HepG2 (cell line): ENCODE measurements around the gene GDF7. TPM values are rescaled to one million over a fixed set of nuclear protein-coding genes. Genes with fewer than 3 reads are reported as not detected.

Experiments used
- CREM ChIP-seq, 2 experiments: sonication (generic) in 1 of 2; formaldehyde crosslinking in 1 of 2; IDR thresholded peaks; 2 replicates each; pipeline versions ENCODE4 v1.4.0 to v1.6.1; 2016 to 2020; ENCODE audit warnings: antibody characterized with exemption in 1 of 2, mild to moderate bottlenecking in 1 of 2, missing genetic modification reagents in 1 of 2
- ESRRA ChIP-seq: sonication (generic); formaldehyde crosslinking; IDR thresholded peaks from 2 replicates; pipeline ENCODE4 v1.5.1; 2020; ENCODE audit warnings: mild to moderate bottlenecking, low read depth, missing genetic modification reagents
- ETV6 ChIP-seq: sonication (generic); formaldehyde crosslinking; conservative IDR thresholded peaks from 2 replicates; pipeline ENCODE4 v1.4.0; 2020; ENCODE audit warnings: missing genetic modification reagents
- GABPA ChIP-seq, 2 experiments: IDR thresholded peaks; 2 replicates each; pipeline ENCODE4 v1.6.1; 2011 to 2016; ENCODE audit warnings: low read depth in 2 of 2, low read length in 1 of 2, missing biosample characterization in 1 of 2, missing genetic modification characterization in 1 of 2
- GLI4 ChIP-seq: sonication (generic); formaldehyde crosslinking; IDR thresholded peaks from 2 replicates; pipeline ENCODE4 v1.5.1; 2020; ENCODE audit warnings: missing genetic modification reagents, mild to moderate bottlenecking, moderate library complexity, borderline replicate concordance
- HNRNPUL1 ChIP-seq: fragments of 200-400 bp; formaldehyde crosslinking; IDR thresholded peaks from 2 replicates; pipeline ENCODE4 v1.6.1; 2017; ENCODE audit warnings: low read depth, mild to moderate bottlenecking, low read length, moderate library complexity
- HOXA3 ChIP-seq: sonication (generic); formaldehyde crosslinking; IDR thresholded peaks from 2 replicates; pipeline ENCODE4 v1.5.0; 2020; ENCODE audit warnings: missing genetic modification reagents
- RARG ChIP-seq: sonication (generic); formaldehyde crosslinking; IDR thresholded peaks from 2 replicates; pipeline ENCODE4 v1.4.0; 2020; ENCODE audit warnings: low read depth, mild to moderate bottlenecking, missing genetic modification reagents
- SKI ChIP-seq: fragments of 450-650 bp; IDR thresholded peaks from one replicate; pipeline ENCODE4 v1.6.1; 2018; ENCODE audit warnings: mild to moderate bottlenecking; ENCODE audit not compliant: partially characterized antibody
- SRSF1 ChIP-seq: fragments of 200-400 bp; formaldehyde crosslinking; optimal IDR thresholded peaks from 2 replicates; pipeline ENCODE3; 2017; ENCODE audit warnings: mild to moderate bottlenecking, low read depth, low read length, moderate library complexity
- TARDBP ChIP-seq: sonication (generic); formaldehyde crosslinking; IDR thresholded peaks from 2 replicates; pipeline ENCODE4 v1.8.0; 2022; ENCODE audit warnings: mild to moderate bottlenecking, missing genetic modification reagents
- TMF1 ChIP-seq: sonication (generic); formaldehyde crosslinking; IDR thresholded peaks from 2 replicates; pipeline ENCODE4 v1.8.1; 2022; ENCODE audit warnings: low read depth, missing genetic modification reagents
- U2AF1 ChIP-seq: fragments of 200-400 bp; formaldehyde crosslinking; optimal IDR thresholded peaks from 2 replicates; pipeline ENCODE3; 2017; ENCODE audit warnings: mild to moderate bottlenecking, low read depth, low read length
- ZBTB7B ChIP-seq: sonication (generic); formaldehyde crosslinking; IDR thresholded peaks from 2 replicates; pipeline ENCODE4 v1.4.0; 2020; ENCODE audit warnings: missing genetic modification reagents
- ZKSCAN8 ChIP-seq: IDR thresholded peaks from 2 replicates; pipeline ENCODE4 v1.6.1; 2016; ENCODE audit warnings: borderline replicate concordance, missing genetic modification reagents, missing compliant biosample characterization
- ZNF180 ChIP-seq: sonication (generic); formaldehyde crosslinking; IDR thresholded peaks from 2 replicates; pipeline ENCODE4 v1.4.0; 2020; ENCODE audit warnings: low read depth, missing genetic modification reagents, borderline replicate concordance
- ZNF33A ChIP-seq: sonication (generic); formaldehyde crosslinking; IDR thresholded peaks from 2 replicates; pipeline ENCODE4 v1.5.1; 2020; ENCODE audit warnings: missing genetic modification reagents, mild to moderate bottlenecking, moderate library complexity, borderline replicate concordance
- ZNF367 ChIP-seq: sonication (generic); formaldehyde crosslinking; IDR thresholded peaks from 2 replicates; pipeline ENCODE4 v1.4.0; 2020; ENCODE audit warnings: missing genetic modification reagents, borderline replicate concordance
- ZNF431 ChIP-seq: sonication (generic); formaldehyde crosslinking; IDR thresholded peaks from 2 replicates; pipeline ENCODE4 v1.9.0; 2022; ENCODE audit warnings: missing genetic modification reagents, low read depth, mild to moderate bottlenecking, borderline replicate concordance
- ZNF598 ChIP-seq: sonication (generic); formaldehyde crosslinking; IDR thresholded peaks from 2 replicates; pipeline ENCODE4 v1.5.1; 2020; ENCODE audit warnings: mild to moderate bottlenecking, missing genetic modification reagents, borderline replicate concordance
- ZNF644 ChIP-seq: IDR thresholded peaks from 2 replicates; pipeline ENCODE4 v1.6.1; 2016; ENCODE audit warnings: low read depth
- ZNF775 ChIP-seq: sonication (generic); formaldehyde crosslinking; IDR thresholded peaks from 2 replicates; pipeline ENCODE4 v1.4.0; 2020; ENCODE audit warnings: missing genetic modification reagents, mild to moderate bottlenecking, moderate library complexity, borderline replicate concordance
- ZNF850 ChIP-seq: sonication (generic); formaldehyde crosslinking; conservative IDR thresholded peaks from 2 replicates; pipeline ENCODE4 v1.9.0; 2021; ENCODE audit warnings: mild to moderate bottlenecking, missing genetic modification reagents
- polyA plus RNA-seq, 8 experiments: library from polyadenylated mRNA; depleted of rRNA in 3 of 8; stranded (reverse) in 7 of 8; unstranded in 1 of 8; fragments of >200 nt; fragmentation: Illumina TruSeq in 4 of 8; extraction: Trizol in 4 of 8; gene quantifications; 2 replicates each; pipeline versions ENCODE4 v1.2.1 to v1.2.3, GENCODE V29; 2011 to 2016; ENCODE audit warnings: low read depth in 4 of 8, missing spikeins in 1 of 8, mixed read lengths in 1 of 8; ENCODE audit not compliant: insufficient read depth in 1 of 8
- total RNA-seq, 5 experiments: library from RNA; depleted of rRNA; stranded (reverse); fragments of >200 nt; fragmentation: Illumina TruSeq; extraction: Trizol; gene quantifications; 2 replicates each; pipeline ENCODE4 v1.2.3, GENCODE V29; 2016; ENCODE audit warnings: low read depth in 1 of 5
- TF ChIP-seq, protein P1 (sequence below): sonication (generic); formaldehyde crosslinking; IDR thresholded peaks from 2 replicates; pipeline ENCODE4 v1.5.1; 2020; ENCODE audit warnings: mild to moderate bottlenecking, missing genetic modification reagents, borderline replicate concordance
- TF ChIP-seq, protein P2 (sequence below): sonication (generic); formaldehyde crosslinking; IDR thresholded peaks from 2 replicates; pipeline ENCODE4 v1.4.0; 2020; ENCODE audit warnings: missing genetic modification reagents

The GDF7 gene
- total and polyA plus RNA-seq, 2 of the 13 experiments (the other 11 are each of a cell fraction or from before 2014, with no cell fraction given): 1.6 to 15.0 TPM

DNA sequence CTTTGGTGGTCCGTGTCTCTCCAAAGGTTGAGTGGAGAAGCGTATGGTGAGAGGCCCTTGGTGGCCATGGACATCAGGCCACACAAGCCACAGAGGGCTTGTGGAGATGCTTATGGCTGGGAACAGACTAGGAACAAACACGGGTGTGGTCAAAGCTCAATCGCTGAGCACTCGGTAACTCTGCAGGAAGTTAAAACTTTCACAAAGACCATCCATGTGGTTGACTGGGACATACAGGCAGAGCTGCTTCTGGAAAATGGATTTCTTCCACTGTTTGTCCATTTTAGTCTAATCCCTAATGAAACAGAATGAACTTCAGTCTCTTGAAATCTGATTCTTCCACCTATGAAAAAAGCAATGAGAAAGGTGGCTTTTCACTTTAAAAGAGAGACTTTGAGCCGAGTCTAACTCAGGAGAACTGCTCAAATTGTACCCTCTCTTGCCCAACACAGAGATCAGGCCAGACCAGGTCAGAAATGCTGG is 17.7 kb downstream of the GDF7 start (continued):
- TF ChIP-seq HNRNPUL1 (no peak), ZKSCAN8 (CRISPR knock-in tag) (no peak), ZNF367 (CRISPR knock-in tag) (no peak), ESRRA (CRISPR knock-in tag) (no peak), SRSF1 (no peak), ZNF775 (CRISPR knock-in tag) (peak; percentile 82; the same call in 1 of the 2 replicates), TARDBP (0 out of 2 replicates have a peak, but pooled peaks have one; percentile 40), ZNF431 (CRISPR knock-in tag) (no peak), ZBTB7B (CRISPR knock-in tag) (peak; percentile 33; the same call in 1 of the 2 replicates), GABPA (IDR thresholded peaks at IDR 0.05; ENCODE audit: low read depth, low read length) (no peak), GABPA (CRISPR knock-in tag; IDR thresholded peaks at IDR 0.05; ENCODE audit: low read depth) (no peak), ZNF33A (CRISPR knock-in tag) (no peak), ZNF644 (CRISPR knock-in tag) (no peak; the same call in 1 of the 2 replicates), ETV6 (CRISPR knock-in tag) (no peak), HOXA3 (CRISPR knock-in tag) (peak; percentile 56; the same call in 1 of the 2 replicates), SKI (no peak), ZNF850 (no peak), RARG (CRISPR knock-in tag) (no peak), U2AF1 (no peak), ZNF180 (no peak), CREM (IDR thresholded peaks at IDR 0.05) (peak; percentile 32; the same call in 1 of the 2 replicates), CREM (CRISPR knock-in tag; IDR thresholded peaks at IDR 0.05) (no peak), TMF1 (CRISPR knock-in tag) (no peak), ZNF598 (CRISPR knock-in tag) (0 out of 2 replicates have a peak, but pooled peaks have one; percentile 32), GLI4 (CRISPR knock-in tag) (no peak)
- TF ChIP-seq, protein P1, sequence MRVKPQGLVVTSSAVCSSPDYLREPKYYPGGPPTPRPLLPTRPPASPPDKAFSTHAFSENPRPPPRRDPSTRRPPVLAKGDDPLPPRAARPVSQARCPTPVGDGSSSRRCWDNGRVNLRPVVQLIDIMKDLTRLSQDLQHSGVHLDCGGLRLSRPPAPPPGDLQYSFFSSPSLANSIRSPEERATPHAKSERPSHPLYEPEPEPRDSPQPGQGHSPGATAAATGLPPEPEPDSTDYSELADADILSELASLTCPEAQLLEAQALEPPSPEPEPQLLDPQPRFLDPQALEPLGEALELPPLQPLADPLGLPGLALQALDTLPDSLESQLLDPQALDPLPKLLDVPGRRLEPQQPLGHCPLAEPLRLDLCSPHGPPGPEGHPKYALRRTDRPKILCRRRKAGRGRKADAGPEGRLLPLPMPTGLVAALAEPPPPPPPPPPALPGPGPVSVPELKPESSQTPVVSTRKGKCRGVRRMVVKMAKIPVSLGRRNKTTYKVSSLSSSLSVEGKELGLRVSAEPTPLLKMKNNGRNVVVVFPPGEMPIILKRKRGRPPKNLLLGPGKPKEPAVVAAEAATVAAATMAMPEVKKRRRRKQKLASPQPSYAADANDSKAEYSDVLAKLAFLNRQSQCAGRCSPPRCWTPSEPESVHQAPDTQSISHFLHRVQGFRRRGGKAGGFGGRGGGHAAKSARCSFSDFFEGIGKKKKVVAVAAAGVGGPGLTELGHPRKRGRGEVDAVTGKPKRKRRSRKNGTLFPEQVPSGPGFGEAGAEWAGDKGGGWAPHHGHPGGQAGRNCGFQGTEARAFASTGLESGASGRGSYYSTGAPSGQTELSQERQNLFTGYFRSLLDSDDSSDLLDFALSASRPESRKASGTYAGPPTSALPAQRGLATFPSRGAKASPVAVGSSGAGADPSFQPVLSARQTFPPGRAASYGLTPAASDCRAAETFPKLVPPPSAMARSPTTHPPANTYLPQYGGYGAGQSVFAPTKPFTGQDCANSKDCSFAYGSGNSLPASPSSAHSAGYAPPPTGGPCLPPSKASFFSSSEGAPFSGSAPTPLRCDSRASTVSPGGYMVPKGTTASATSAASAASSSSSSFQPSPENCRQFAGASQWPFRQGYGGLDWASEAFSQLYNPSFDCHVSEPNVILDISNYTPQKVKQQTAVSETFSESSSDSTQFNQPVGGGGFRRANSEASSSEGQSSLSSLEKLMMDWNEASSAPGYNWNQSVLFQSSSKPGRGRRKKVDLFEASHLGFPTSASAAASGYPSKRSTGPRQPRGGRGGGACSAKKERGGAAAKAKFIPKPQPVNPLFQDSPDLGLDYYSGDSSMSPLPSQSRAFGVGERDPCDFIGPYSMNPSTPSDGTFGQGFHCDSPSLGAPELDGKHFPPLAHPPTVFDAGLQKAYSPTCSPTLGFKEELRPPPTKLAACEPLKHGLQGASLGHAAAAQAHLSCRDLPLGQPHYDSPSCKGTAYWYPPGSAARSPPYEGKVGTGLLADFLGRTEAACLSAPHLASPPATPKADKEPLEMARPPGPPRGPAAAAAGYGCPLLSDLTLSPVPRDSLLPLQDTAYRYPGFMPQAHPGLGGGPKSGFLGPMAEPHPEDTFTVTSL (CRISPR knock-in tag): peak; percentile 37; the same call in 1 of the 2 replicates
- TF ChIP-seq, protein P2, sequence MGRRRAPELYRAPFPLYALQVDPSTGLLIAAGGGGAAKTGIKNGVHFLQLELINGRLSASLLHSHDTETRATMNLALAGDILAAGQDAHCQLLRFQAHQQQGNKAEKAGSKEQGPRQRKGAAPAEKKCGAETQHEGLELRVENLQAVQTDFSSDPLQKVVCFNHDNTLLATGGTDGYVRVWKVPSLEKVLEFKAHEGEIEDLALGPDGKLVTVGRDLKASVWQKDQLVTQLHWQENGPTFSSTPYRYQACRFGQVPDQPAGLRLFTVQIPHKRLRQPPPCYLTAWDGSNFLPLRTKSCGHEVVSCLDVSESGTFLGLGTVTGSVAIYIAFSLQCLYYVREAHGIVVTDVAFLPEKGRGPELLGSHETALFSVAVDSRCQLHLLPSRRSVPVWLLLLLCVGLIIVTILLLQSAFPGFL: no peak
